Right lobe of liver (tissue), 6 donors: ENCODE results near the gene CUEDC1. TPM values are rescaled to one million over a fixed set of nuclear protein-coding genes. Genes with fewer than 3 reads are reported as not detected.
A peak's percentile ranks its signal among the peaks of the same experiment; 100 is the strongest.

Experiments used
- ATAC-seq, 4 donors: fragments of 200-7000 bp; cut with Tn5 transposase; one replicate each; pipeline ENCODE4 v1.9.1; 2020; ENCODE audit warnings: mild to moderate bottlenecking in 4 of 4, moderate library complexity in 4 of 4
- DNase-seq, 3 donors: peaks; one replicate each; pipeline ENCODE4 v3.0.0-alpha.2; 2020
- H3K27ac ChIP-seq, 3 donors: fragments of 200-600 bp; one replicate each; pipeline ENCODE4 v1.8.0; 2022
- H3K27me3 ChIP-seq, 2 donors: fragments of 200-600 bp; one replicate each; pipeline ENCODE4 v1.8.0; 2022
- H3K36me3 ChIP-seq, 4 donors: fragments of 200-600 bp; sonication (generic) in 1 of 4; one replicate each; pipeline versions ENCODE4 v1.5.1 to v1.8.0; 2017 to 2022; ENCODE audit warnings: control low read depth in 1 of 4
- H3K4me1 ChIP-seq, 4 donors: fragments of 200-600 bp; sonication (generic) in 1 of 4; one replicate each; pipeline versions ENCODE4 v1.5.1 to v1.8.0; 2017 to 2022; ENCODE audit warnings: control low read depth in 1 of 4
- H3K4me3 ChIP-seq, 3 donors: fragments of 200-600 bp; one replicate each; pipeline ENCODE4 v1.8.0; 2022
- H3K9me3 ChIP-seq, 4 donors: fragments of 200-600 bp; sonication (generic) in 1 of 4; one replicate each; pipeline versions ENCODE4 v1.5.1 to v1.8.0; 2017 to 2022; ENCODE audit warnings: control low read depth in 1 of 4
- CTCF ChIP-seq, 4 donors: fragments of 200-600 bp in 3 of 4; fragments of 450-650 bp in 1 of 4; IDR thresholded peaks; one replicate each; pipeline versions ENCODE4 v1.5.1 to v1.8.0; 2016 to 2022; ENCODE audit warnings: antibody characterized with exemption in 4 of 4, mild to moderate bottlenecking in 2 of 4
- POLR2A ChIP-seq: fragments of 450-650 bp; IDR thresholded peaks from one replicate; pipeline ENCODE4 v1.6.1; 2017; ENCODE audit warnings: antibody characterized with exemption, mild to moderate bottlenecking
- WGBS: methylation state at CpG from one replicate; pipeline ENCODE4 v1.1.6; 2018; ENCODE audit warnings: low coverage, low lambda C conversion rate; ENCODE audit not compliant: insufficient coverage; ENCODE audit errors: missing lambda C conversion rate; 5-methylcytosine and 5-hydroxymethylcytosine counted together
- intact Hi-C, 2 donors: fragments of 100-400 bp; cut with DNase I; formaldehyde crosslinking; loops; one replicate each; pipeline versions ENCODE4 v1.11.2 to v1.14.1; 2022
- total RNA-seq, 6 experiments: library from RNA; depleted of rRNA in 2 of 6; stranded (reverse); fragments of >200 nt in 2 of 6; fragmentation: NEBNext Ultra II Directional in 3 of 6; extraction: Animal tissue kit (Norgen Biotek cat#: 25700) in 3 of 6; gene quantifications; one replicate each; pipeline versions ENCODE4 v1.1.0 to v1.2.4, GENCODE V29; 2016 to 2023
- donor health status: DM: no; HTN: yes; CAD: no.
- donor health status: DM: no; HTN: no; CAD: no.
- donor health status: DM: no; HTN: no; CAD: no.
- donor health status: DM: no; HTN: yes; CAD: no.
- donor health status: DM: no; HTN: yes; CAD: no.

CUEDC1 gene
- total RNA-seq, 6 experiments from 2014 or later: 4.0 to 8.5 (median 5.5) TPM

- 54% methylated on average over 9 of the region's 9 CpGs for WGBS
- Histone ChIP-seq H3K27me3 (no peaks in the 10 kb centered on the region), H3K4me3 (no peak overlapping the region), H3K4me1 (no peaks in the 10 kb centered on the region), H3K36me3 (no peaks in the 10 kb centered on the region), H3K27ac (no peak overlapping the region), H3K9me3 (no peaks in the 10 kb centered on the region)
- DNase-seq (no peak), ATAC-seq (no peak)
- intact Hi-C loops: no loop called here
- TF ChIP-seq CTCF (IDR thresholded peaks at IDR 0.05): no peak
- TF ChIP-seq POLR2A: no peak
Observed at GRCh38 chr17:57877803-57878377, 77.3 kb downstream of the CUEDC1 start.

- Histone ChIP-seq H3K9me3 (no peaks in the 10 kb centered on the region), H3K27ac (no peak overlapping the region), H3K36me3 (no peaks in the 10 kb centered on the region), H3K4me1 (no peaks in the 10 kb centered on the region), H3K27me3 (no peaks in the 10 kb centered on the region), H3K4me3 (no peak overlapping the region)
- intact Hi-C loops: no loop called here
- WGBS: 62% methylated on average over 2 of the region's 2 CpGs
- no peak for TF ChIP-seq POLR2A
- TF ChIP-seq CTCF (IDR thresholded peaks at IDR 0.05): no peak
- no peak for ATAC-seq
- no peak for DNase-seq
Observed at GRCh38 chr17:57876866-57877237, 78.4 kb downstream of the CUEDC1 start.

GRCh38 chr17:57876023-57876865, 79.0 kb downstream of the CUEDC1 start:
- H3K9me3 ChIP-seq: no peaks in the 10 kb centered on the region
- H3K27ac ChIP-seq: no peak overlapping the region
- no peaks in the 10 kb centered on the region for H3K4me1 ChIP-seq
- no peaks in the 10 kb centered on the region for H3K27me3 ChIP-seq
- DNase-seq: no peak
- H3K4me3 ChIP-seq: no peak overlapping the region
- WGBS: 80% methylated on average over 5 of the region's 15 CpGs
- no peaks in the 10 kb centered on the region for H3K36me3 ChIP-seq
- no peak for ATAC-seq
- TF ChIP-seq CTCF (IDR thresholded peaks at IDR 0.05): no peak
- TF ChIP-seq POLR2A: no peak
- intact Hi-C loops: no loop called here

GRCh38 chr17:57875290-57876022, 79.8 kb downstream of the CUEDC1 start:
- no peak for TF ChIP-seq POLR2A
- TF ChIP-seq CTCF (IDR thresholded peaks at IDR 0.05): peak in 3 of 4 donors; percentile 11 to 22 (median 12)
- Histone ChIP-seq H3K27ac (peak overlapping the region; percentile 30 to 47 (median 44)), H3K4me3 (no peak overlapping the region), H3K27me3 (no peaks in the 10 kb centered on the region), H3K36me3 (no peaks in the 10 kb centered on the region), H3K9me3 (no peaks in the 10 kb centered on the region), H3K4me1 (no peaks in the 10 kb centered on the region)
- WGBS: 39% methylated on average over 9 of the region's 10 CpGs
- peak in 1 of 3 donors; percentile 52 for DNase-seq
- peak; percentile 48 to 63 (median 52) for ATAC-seq
- intact Hi-C loops: no loop called here
